Keratinocyte (primary cell): ENCODE results near the gene CHD2. TPM values are rescaled to one million over a fixed set of nuclear protein-coding genes. Genes with fewer than 3 reads are reported as not detected.
A peak's percentile ranks its signal among the peaks of the same experiment; 100 is the strongest.

ENCODE experiments used
- DNase-seq: peaks from one replicate; pipeline ENCODE4 v3.0.0-alpha.2; 2011; ENCODE audit warnings: low read depth, missing footprints, low spot score
- FAIRE-seq: peaks from 2 replicates; lab custom pipeline; 2011; peaks lifted over from hg19 to GRCh38; lab: Jason Lieb, UNC
- H2AFZ ChIP-seq: 2 replicates; pipeline ENCODE4 v1.6.0; 2012; ENCODE audit warnings: low read length, control low read depth, inconsistent platforms; ENCODE audit not compliant: control insufficient read depth
- H3K27ac ChIP-seq: 2 replicates; pipeline ENCODE4 v1.5.1; 2011; ENCODE audit warnings: low read length; ENCODE audit not compliant: control insufficient read depth, insufficient read depth
- H3K27me3 ChIP-seq: 3 replicates; pipeline ENCODE4 v1.6.0; 2011; ENCODE audit warnings: low read length; ENCODE audit not compliant: control insufficient read depth, insufficient read depth; ENCODE audit errors: extremely low read depth
- H3K36me3 ChIP-seq, 2 experiments: 2 replicates in 1 of 2; 3 replicates in 1 of 2; pipeline ENCODE4 v1.5.1; 2011; ENCODE audit warnings: low read length in 2 of 2, mild to moderate bottlenecking in 1 of 2; ENCODE audit not compliant: control insufficient read depth in 2 of 2, insufficient read depth in 2 of 2; ENCODE audit errors: extremely low read depth in 1 of 2
- H3K4me1 ChIP-seq: 3 replicates; pipeline ENCODE4 v1.5.1; 2011; ENCODE audit warnings: low read length; ENCODE audit not compliant: control insufficient read depth, insufficient read depth; ENCODE audit errors: extremely low read depth
- H3K4me2 ChIP-seq: 3 replicates; pipeline ENCODE4 v1.6.0; 2011; ENCODE audit warnings: low read depth, low read length; ENCODE audit not compliant: control insufficient read depth, insufficient read depth; ENCODE audit errors: extremely low read depth
- H3K4me3 ChIP-seq, 3 experiments: fragments of 200-600 bp in 1 of 3; sonication (generic) in 1 of 3; 2 replicates in 2 of 3; 3 replicates in 1 of 3; pipeline ENCODE4 v1.5.1; 2011 to 2016; ENCODE audit warnings: low read length in 3 of 3, mild to moderate bottlenecking in 3 of 3, control low read depth in 2 of 3, inconsistent platforms in 1 of 3, low read depth in 1 of 3, mixed read lengths in 1 of 3, mixed run types in 1 of 3, moderate library complexity in 1 of 3; ENCODE audit not compliant: control insufficient read depth in 2 of 3, insufficient read depth in 2 of 3; ENCODE audit errors: extremely low read depth in 1 of 3
- H3K79me2 ChIP-seq: 2 replicates; pipeline ENCODE4 v1.6.0; 2012; ENCODE audit warnings: low read length; ENCODE audit not compliant: control insufficient read depth, insufficient read depth
- H3K9ac ChIP-seq: 3 replicates; pipeline ENCODE4 v1.6.0; 2011; ENCODE audit warnings: low read length; ENCODE audit not compliant: control insufficient read depth, insufficient read depth; ENCODE audit errors: extremely low read depth
- H3K9me1 ChIP-seq: 3 replicates; pipeline ENCODE4 v1.6.0; 2011; ENCODE audit warnings: low read length; ENCODE audit not compliant: control insufficient read depth, insufficient read depth; ENCODE audit errors: extremely low read depth
- H3K9me3 ChIP-seq: 2 replicates; pipeline ENCODE4 v1.5.1; 2012; ENCODE audit warnings: low read depth, low read length; ENCODE audit not compliant: control insufficient read depth
- H4K20me1 ChIP-seq: 3 replicates; pipeline ENCODE4 v1.6.0; 2011; ENCODE audit warnings: low read length; ENCODE audit not compliant: control insufficient read depth, insufficient read depth; ENCODE audit errors: extremely low read depth
- CTCF ChIP-seq, 3 experiments: IDR thresholded peaks in 1 of 3; conservative IDR thresholded peaks in 1 of 3; optimal IDR thresholded peaks in 1 of 3; 2 replicates in 2 of 3; 3 replicates in 1 of 3; pipeline versions ENCODE3 to v1.5.1; 2011; ENCODE audit warnings: low read length in 3 of 3, mild to moderate bottlenecking in 3 of 3, moderate library complexity in 2 of 3, control low read depth in 1 of 3, inconsistent platforms in 1 of 3; ENCODE audit not compliant: insufficient read depth in 2 of 3; ENCODE audit errors: extremely low read depth in 1 of 3
- EZH2 ChIP-seq: IDR thresholded peaks from one replicate; pipeline ENCODE4 v1.6.1; 2012; ENCODE audit warnings: inconsistent platforms, mild to moderate bottlenecking, low read length, moderate library complexity
- dilution Hi-C: fragments of 300-500 bp; cut with MboI; formaldehyde crosslinking; loops from one replicate; pipeline ENCODE4 v1.7.0; 2020; ENCODE audit warnings: low sequenced_read_pairs; ENCODE audit not compliant: extremely low pct_ligation_motif_present
- polyA plus RNA-seq, 5 experiments: library from polyadenylated mRNA; depleted of rRNA in 3 of 5; stranded (reverse) in 3 of 5; stranded (forward) in 1 of 5; unstranded in 1 of 5; fragments of >200 nt; gene quantifications; 1 replicate in 1 of 5; 2 replicates in 3 of 5; 3 replicates in 1 of 5; pipeline versions ENCODE4 v1.2.1 to v1.2.3, GENCODE V29; 2011 to 2012; ENCODE audit warnings: missing spikeins in 2 of 5, low read depth in 1 of 5, low replicate concordance in 1 of 5

Gene CHD2
- polyA plus RNA-seq, 1 donor (not counting 4 experiments of a cell fraction or from before 2014, with no cell fraction given): 62.0 TPM

DNA sequence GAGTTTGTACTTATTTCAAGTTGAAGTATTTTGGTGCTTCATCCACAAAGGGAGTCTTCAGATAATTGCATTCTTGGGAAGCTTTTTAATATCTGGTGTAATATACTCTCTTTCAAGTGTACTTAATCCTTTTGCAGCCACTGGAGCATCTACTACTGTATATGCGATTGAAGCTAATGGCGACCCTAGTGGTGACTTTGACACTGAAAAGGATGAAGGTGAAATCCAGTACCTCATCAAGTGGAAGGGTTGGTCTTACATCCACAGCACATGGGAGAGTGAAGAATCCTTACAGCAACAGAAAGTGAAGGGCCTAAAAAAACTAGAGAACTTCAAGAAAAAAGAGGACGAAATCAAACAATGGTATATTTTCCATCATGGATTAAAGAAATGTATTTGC lies 42.6 kb downstream of the CHD2 start:
- no peaks in the 10 kb centered on the region for H3K9me1 ChIP-seq
- peaks cover 43 to 62% of the 10 kb centered on the region in 2 experiments for H3K36me3 ChIP-seq
- DNase-seq (no peak), FAIRE-seq (peak; percentile 32)
- H3K4me1 ChIP-seq: no peaks in the 10 kb centered on the region
- H3K27me3 ChIP-seq: no peaks in the 10 kb centered on the region
- TF ChIP-seq EZH2 (no peak), CTCF (optimal IDR thresholded peaks at IDR 0.05 in 1 of 3, IDR thresholded peaks at IDR 0.05 in 1 of 3, conservative IDR thresholded peaks at IDR 0.05 in 1 of 3; ENCODE audit: extremely low read depth in 1 of 3, insufficient read depth in 2 of 3, low read length in 3 of 3) (no peak)
- H3K9ac ChIP-seq: no peak overlapping the region
- no peaks in the 10 kb centered on the region for H4K20me1 ChIP-seq
- no peak overlapping the region for H2AFZ ChIP-seq
- dilution Hi-C loops: no loop called here
- peaks cover 2% of the 10 kb centered on the region for H3K9me3 ChIP-seq
- H3K4me2 ChIP-seq: no peak overlapping the region
- peaks cover 18% of the 10 kb centered on the region for H3K79me2 ChIP-seq
- no peak overlapping the region for H3K27ac ChIP-seq
- no peak overlapping the region for H3K4me3 ChIP-seq

- H3K4me1 ChIP-seq: no peaks in the 10 kb centered on the region
- H3K4me2 ChIP-seq: no peak overlapping the region
- dilution Hi-C loops: no loop called here
- H3K79me2 ChIP-seq: peaks cover 15% of the 10 kb centered on the region
- H2AFZ ChIP-seq: no peak overlapping the region
- H3K9me1 ChIP-seq: no peaks in the 10 kb centered on the region
- H3K4me3 ChIP-seq: no peak overlapping the region
- no peaks in the 10 kb centered on the region for H3K27me3 ChIP-seq
- no peak overlapping the region for H3K9ac ChIP-seq
- no peak overlapping the region for H3K27ac ChIP-seq
- no peak for TF ChIP-seq EZH2
- no peak for TF ChIP-seq CTCF (optimal IDR thresholded peaks at IDR 0.05 in 1 of 3, IDR thresholded peaks at IDR 0.05 in 1 of 3, conservative IDR thresholded peaks at IDR 0.05 in 1 of 3; ENCODE audit: extremely low read depth in 1 of 3, insufficient read depth in 2 of 3, low read length in 3 of 3)
- peaks cover 7% of the 10 kb centered on the region for H3K9me3 ChIP-seq
- FAIRE-seq (peak; percentile 51), DNase-seq (no peak)
- H4K20me1 ChIP-seq: no peaks in the 10 kb centered on the region
- H3K36me3 ChIP-seq: peaks cover 46 to 62% of the 10 kb centered on the region in 2 experiments
Observed at GRCh38 chr15:92943581-92943980, 43.5 kb downstream of the CHD2 start.
